Frontal cortex (tissue), 4 donors: ENCODE data around the gene LZTS2. TPM values are rescaled to one million over a fixed set of nuclear protein-coding genes. Genes with fewer than 3 reads are reported as not detected.

Source experiments
- DNase-seq, 2 donors: peaks; one replicate each; pipeline ENCODE4 v3.0.0; 2012; ENCODE audit warnings: low spot score in 2 of 2
- FAIRE-seq: peaks from 2 replicates; lab custom pipeline; 2012; peaks lifted over from hg19 to GRCh38; lab: Jason Lieb, UNC
- total RNA-seq: library from RNA; depleted of rRNA; stranded (reverse); fragments of >200 nt; gene quantifications from one replicate; pipeline ENCODE4 v1.2.3, GENCODE V29; 2014
- donor health status: control.
- donor health status: control.
- donor health status: control.

Gene LZTS2
- total RNA-seq, 1 donor from 2014 or later: 15.5 TPM

DNA sequence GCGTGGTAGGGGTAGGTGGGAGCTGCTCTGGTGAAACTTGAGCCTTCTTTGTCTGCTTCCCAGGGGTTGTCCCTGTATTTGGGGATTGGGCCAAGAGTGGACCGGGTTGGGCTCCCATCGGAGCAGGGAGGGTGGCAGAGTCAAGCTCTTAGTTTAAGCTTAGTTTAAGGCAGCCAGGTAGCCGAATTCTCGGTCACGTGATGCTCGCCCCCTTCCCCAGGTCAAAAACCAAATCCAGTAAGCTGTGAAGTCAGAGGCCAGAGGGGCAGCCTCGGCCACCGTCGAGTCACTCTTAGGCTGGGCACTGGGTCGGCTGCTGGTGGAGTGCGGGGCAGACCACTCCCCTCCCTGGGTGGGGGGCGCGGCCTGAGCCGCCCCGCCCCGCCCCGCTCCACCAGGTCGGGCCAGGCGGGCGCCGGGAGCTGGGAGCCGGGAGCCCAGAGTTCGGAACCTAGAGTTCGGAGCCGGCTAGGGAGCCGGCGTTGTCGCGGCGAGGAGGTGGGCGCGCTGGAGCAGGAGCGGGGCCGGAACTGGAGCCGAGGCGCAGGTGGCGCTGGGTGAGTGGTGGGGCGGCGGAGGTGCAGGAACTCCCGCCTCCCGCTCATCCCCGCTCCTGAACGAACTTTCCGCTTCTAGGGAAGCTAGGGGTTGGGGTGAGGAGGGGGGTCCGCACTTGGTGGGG, 2.8 kb upstream of the LZTS2 start:
- DNase-seq (no peak), FAIRE-seq (no peak)

DNA sequence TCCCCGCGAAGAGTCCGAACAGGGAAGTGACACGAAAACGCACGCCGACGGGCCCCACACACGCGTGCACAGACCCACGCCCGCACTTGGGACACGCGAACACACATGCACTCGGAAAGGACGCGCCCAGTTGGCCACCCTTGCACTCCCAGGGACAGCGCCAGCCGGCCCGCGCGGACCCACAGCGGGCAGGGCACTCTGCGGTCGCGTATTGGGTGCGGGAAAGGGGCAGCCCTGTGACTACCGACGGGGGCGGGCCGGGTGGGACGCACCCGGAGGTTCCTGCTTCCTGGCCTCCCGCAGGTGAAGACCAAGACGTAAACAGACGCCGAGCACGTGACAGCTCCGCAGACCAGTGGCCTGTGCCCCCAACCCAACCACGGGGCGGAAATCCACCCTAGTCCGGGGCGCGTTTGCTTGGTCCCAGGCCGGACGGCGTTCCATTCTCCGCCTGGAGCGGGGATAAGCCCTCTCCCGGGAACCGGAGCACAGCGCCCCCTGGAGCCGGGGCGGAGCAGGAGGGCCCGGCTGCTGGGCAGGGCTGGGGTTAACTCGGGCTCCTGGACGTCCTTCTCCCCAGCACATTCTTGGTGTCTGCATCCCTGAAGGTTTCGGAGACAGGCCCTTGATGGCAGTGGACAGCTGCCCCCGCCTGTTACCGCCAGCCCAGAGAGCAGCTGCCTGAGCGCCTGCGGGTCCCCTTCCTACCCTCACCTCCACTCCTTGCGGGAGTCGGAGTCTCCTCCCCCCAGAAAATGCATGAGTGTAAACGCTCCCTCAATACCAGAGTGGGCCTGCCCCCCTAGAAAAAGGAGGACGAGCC, 2.0 kb upstream of the LZTS2 start:
- FAIRE-seq (no peak), DNase-seq (peak; percentile 70 to 78)

DNA sequence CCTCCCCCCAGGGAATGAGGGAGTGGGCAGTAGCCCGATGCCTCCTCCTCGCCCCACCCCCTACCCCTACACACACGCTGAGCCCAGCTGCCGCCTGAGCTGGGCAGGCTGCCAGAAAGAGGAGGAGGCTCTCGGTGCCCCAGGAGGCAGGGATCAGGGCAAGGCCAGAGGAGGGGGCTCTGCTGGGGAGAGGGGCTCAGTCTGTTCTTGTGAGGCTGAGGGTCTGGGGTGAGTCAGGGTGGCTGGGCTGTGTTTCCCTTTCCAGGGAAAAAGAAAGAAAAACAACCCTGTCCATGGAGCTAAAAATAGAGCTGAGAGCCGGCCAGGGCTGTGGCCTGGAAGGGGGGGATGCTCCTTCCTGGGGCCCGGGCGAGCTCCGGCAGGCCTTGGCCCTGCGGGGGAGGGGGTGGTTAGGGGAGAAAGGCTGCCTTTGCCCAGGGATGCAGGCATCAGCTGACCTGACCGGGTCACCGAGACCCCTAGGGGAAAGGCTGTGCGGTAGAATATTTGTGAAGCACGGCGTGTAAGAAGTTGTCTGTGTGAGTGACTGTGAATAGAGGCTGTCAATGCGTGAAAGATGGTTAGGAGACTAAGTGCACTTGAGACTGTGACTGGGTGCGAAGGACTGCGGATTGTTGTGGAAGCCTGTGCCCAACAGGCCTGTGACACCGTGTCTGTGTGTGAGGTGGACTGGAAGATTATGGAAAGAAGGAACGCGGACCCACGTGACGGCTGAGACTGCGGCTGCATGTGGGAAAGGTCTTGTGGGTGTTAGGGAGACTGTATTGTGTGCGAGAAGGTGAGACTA, 1.2 kb upstream of the LZTS2 start:
- no peak for FAIRE-seq
- peak; percentile 88 to 94 for DNase-seq

DNA sequence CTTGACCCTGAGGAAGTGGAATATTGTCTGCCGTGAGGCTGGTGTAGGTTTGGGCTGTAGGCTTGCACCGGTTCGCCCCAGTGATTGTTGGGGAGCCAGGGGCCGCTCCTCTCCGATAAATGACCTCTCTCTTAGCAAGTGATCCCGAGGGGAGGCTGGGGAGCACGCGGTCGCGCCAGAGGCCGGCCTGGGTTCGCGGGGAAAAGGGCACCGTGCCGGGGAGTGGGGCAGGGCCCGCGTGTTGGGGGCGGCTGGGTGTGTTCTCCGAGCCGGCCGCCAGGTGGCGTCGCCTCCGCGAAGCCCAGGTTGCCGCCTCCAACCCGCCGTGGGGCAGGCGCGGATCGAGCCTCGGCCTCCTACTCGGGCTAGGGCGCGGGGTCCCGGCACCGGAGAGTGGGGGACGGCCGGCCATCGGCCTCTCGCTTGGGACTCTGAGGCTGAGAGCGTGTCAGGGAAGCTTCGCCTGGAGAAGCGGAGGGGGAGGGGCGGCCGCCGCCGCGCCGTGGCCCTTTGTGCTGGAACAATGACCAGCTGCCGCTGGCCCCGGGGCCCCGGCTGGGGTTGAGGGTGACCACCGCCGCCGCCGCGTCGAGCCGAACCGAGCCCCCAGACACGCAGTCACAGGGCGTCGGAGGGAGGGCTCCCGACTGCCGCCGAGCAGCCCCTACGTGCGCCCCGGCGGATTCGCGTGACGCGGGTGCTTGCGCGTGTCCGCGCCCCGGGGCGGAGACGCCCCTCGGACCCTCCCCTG, 442 bp upstream of the LZTS2 start:
- FAIRE-seq (no peak), DNase-seq (peak; percentile 87 to 93)

DNA sequence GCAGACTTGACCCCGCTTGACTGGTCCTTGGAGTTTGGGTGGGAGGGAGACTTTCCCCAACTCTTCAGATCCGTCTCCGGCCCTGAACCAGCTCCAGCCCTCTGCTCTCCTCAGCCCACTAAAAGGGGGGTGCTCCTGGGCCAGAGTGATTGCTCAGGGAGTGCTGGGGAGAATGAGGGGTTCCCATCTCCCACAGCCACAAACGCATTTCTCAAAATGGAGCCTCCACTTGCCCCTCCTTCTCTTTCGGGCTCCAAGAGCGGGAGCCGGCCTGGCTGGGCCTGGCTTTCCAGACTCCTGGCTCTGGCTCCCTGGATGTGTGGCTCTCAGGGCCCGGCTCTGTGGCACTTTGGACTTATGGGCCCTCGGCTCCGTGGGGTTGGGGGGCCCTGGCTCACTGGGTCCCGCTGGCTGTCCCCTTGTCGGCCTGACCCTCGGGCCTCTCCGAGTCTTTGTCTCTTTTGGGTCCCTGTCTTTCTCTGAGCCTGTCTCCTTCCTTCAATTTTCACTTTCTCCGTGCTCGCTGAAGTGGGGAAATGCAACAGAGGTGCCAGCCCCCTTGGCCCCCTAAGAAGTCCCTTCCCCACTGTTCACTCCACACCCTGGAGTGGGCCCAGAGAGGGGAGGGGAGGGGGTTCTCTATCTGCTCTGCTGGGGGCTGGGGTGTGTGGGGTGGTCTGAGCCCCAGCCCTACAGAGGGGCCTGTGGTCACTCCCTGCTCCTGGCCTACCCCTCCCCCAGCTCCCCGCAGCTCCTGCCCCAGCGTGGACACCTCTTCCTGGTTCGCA, 713 bp downstream of the LZTS2 start:
- DNase-seq (peak; percentile 44 to 61), FAIRE-seq (no peak)

DNA sequence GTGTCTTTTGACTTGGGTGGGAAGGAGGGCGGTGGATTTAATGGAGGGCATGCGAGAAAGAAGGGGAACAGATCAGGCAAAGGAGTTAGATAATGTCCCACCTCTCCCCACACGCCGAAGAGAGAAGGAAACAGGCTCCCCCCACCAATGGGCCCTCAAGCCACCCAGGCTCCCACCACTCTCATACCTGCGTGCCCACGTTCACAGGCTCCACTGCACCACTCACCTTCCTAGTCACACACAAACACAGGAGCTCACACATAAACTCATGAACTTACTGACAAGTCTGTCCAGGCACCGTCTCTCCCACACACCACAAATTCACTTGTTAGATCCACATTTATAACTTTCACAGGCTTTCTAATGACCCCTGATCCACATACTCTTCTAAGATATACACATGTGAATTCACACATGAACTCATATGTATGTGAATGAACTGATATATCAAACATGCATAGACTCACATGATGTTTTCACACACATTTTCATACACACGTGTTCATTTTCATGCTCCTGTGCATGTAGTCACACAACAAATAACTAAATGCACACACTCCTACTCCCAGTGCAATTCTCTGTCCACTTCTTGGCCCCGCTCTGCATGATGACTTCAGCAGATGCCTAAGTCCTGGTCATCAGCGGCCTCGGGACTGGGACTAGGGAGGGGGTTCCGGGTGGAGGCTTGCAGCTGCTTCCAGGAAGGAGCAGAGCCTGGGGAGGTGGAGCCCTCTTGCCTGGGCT, 1.5 kb downstream of the LZTS2 start:
- DNase-seq (peak; percentile 69 to 80), FAIRE-seq (no peak)

DNA sequence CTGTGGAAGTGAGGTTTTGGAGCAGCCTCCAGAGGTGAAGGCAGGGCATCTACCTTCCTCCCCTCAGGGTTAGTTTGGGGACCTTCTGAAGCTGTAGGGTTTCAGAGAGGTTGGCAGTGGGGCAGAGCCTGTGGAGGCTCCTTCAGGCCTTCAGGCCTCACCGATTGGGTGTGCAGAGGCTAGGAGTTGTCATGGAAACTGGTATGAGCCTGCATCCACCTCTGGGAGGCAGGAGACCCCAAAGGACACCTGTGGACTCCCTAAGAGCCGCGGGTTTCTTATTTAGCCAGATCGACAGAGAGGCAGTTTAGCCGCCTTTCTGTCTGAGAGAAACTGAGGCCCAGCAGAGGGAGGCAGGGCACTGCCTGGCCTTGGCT, 2.0 kb downstream of the LZTS2 start:
- FAIRE-seq: no peak
- no peak for DNase-seq

DNA sequence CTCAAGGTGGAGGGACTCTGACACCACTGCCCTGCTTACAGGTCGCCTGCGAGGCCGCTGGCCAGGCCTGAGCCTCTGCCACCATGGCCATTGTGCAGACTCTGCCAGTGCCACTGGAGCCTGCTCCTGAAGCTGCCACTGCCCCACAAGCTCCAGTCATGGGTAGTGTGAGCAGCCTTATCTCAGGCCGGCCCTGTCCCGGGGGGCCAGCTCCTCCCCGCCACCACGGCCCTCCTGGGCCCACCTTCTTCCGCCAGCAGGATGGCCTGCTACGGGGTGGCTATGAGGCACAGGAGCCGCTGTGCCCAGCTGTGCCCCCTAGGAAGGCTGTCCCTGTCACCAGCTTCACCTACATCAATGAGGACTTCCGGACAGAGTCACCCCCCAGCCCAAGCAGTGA, 2.8 kb downstream of the LZTS2 start:
- DNase-seq: no peak
- FAIRE-seq: no peak

DNA sequence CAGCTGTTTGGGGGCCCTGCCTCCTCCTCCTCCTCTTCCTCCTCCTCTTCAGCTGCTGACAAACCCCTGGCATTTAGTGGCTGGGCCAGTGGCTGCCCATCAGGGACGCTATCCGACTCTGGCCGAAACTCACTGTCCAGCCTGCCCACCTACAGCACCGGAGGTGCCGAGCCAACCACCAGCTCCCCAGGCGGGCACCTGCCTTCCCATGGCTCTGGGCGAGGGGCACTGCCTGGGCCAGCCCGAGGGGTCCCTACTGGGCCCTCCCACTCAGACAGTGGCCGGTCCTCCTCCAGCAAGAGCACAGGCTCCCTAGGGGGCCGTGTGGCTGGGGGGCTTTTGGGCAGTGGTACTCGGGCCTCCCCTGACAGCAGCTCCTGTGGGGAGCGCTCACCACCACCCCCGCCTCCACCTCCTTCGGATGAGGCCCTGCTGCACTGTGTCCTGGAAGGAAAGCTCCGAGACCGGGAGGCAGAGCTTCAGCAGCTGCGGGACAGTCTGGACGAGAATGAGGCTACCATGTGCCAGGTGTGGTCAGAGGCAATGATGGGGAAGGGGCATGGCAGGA, 4.1 kb downstream of the LZTS2 start:
- DNase-seq (no peak), FAIRE-seq (no peak)

DNA sequence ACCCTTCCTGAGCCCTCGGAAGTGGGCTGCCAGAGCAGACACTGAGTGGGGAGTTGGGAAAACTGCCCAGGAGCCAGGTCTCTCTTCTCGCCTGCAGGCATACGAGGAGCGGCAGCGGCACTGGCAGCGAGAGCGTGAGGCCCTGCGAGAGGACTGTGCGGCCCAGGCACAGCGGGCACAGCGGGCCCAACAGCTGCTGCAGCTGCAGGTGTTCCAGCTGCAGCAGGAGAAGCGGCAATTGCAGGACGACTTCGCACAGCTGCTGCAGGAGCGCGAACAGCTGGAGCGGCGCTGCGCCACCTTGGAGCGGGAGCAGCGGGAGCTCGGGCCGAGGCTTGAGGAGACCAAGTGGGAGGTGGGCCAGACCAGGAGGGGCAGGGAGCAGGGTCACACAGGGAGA, 5.8 kb downstream of the LZTS2 start:
- DNase-seq: no peak

DNA sequence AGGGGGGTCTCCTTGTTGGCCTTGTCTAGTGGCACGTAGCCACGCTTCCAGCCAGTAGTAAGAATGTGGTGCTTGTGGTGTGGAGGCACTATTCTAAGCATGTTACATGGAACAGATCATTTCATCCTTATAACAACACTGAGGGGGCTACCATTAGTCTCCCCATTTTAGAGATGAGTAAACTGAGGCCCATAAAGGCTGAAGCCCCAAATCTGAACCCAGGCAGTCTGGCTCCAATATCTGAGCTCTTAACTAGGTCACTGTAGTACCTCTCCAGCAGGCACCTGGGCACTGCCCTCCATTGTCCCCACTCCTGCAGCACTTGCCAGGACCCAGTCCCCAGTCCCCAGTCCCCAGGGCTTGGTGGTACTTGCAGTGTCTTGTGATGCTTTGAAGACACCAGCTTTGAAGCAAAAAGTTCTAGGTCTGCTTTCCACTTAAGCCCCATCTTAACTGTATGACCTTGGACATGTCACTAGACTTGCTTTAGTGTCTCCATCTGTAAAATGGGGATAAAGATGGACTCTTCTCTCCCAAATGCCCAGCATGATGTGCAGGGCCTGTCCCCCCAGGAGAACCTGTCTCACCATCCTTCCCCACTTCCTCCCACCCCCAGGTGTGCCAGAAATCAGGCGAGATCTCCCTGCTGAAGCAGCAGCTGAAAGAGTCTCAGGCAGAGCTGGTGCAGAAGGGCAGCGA, 6.4 kb downstream of the LZTS2 start:
- no peak for FAIRE-seq

More for the DNA sequence above, 5.8 kb downstream of the LZTS2 start:
- FAIRE-seq: no peak

DNA sequence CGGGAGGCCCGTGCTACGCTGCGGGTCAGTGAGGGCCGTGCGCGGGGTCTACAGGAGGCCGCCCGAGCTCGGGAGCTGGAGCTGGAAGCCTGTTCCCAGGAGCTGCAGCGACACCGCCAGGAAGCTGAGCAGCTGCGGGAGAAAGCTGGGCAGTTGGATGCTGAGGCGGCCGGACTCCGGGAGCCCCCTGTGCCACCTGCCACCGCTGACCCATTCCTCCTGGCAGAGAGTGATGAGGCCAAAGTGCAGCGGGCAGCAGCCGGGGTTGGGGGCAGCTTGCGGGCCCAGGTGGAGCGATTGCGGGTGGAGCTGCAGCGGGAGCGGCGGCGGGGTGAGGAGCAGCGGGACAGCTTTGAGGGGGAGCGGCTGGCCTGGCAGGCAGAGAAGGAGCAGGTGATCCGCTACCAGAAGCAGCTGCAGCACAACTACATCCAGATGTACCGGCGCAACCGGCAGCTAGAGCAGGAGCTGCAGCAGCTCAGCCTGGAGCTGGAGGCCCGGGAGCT, 7.0 kb downstream of the LZTS2 start:
- DNase-seq: no peak
- FAIRE-seq: no peak

More for the DNA sequence above, 6.4 kb downstream of the LZTS2 start:
- no peak for DNase-seq

DNA sequence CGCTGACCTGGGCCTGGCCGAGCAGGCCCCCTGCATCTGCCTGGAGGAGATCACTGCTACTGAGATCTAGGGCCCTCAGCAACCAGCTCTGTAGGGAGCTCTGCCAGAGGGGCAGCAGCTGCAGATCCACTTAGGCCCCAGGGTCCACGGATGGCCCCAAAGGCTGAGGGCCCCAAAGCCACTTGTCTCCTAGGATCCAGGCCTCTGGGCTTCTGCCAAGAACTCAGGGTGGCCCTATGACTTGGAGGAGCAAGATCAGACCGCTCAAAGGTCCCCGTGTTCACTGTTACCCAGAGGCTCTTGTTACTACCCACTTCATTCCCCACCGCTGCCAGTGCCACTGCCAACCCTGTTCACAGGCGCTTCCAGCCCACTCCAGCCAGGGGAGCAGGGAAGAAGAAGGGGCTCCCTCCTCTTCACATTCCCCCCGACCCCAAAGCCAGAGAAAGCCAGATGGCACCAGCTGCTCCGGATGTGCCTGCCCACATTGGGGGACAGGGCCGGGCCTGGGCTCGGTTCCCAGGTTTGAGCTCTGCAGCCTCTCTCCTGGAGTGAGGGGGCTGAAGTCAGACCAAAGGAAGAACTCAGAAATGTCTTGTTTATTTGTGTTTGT, 7.6 kb downstream of the LZTS2 start:
- FAIRE-seq: no peak
- peak in 1 of 2 donors; percentile 46 for DNase-seq

DNA sequence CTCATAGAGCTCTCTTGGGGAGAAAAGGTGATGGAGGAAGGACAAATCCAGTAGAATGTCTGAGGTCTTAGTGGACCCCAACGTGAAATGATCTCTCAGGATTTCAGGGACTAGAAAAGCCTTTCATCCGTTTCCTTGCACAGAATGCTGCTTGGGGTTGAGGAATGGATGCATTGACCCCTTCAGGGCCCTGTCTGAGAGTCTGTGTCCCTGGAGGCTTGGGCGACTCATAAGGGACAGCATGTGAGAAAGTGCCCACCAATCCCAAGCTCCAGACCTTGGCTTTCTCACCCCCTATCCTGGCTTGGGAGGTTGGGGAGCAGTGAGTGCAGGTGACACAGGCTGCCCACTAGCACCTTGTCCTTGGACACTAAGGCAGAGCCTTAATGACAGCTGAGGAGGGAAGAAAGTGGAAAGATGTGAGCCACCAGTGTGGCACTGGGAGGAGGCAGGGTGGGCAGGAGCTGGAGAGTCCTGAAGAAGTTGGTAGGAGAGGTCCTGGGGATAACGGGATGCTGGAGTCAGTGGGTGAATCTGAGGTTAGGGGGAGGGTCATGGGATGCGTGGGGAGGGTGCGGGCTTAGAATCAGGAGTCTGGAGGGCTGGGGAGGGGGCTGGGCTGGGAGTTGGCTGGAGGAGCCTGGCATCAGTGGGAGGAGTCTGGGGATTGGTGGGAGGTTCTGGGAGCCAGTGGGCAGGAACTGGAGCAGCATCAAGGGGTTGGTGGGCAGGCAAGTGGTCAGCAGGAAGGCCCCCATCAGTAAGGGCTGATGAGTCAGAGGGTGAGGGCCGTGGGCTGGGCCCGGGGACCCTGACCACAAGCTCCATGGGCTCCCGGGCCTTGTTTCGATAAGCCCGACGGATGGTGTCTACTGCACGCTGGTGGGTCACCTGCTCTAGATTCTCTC, 8.6 kb downstream of the LZTS2 start:
- peak in 1 of 2 donors; percentile 29 for DNase-seq
- no peak for FAIRE-seq

DNA sequence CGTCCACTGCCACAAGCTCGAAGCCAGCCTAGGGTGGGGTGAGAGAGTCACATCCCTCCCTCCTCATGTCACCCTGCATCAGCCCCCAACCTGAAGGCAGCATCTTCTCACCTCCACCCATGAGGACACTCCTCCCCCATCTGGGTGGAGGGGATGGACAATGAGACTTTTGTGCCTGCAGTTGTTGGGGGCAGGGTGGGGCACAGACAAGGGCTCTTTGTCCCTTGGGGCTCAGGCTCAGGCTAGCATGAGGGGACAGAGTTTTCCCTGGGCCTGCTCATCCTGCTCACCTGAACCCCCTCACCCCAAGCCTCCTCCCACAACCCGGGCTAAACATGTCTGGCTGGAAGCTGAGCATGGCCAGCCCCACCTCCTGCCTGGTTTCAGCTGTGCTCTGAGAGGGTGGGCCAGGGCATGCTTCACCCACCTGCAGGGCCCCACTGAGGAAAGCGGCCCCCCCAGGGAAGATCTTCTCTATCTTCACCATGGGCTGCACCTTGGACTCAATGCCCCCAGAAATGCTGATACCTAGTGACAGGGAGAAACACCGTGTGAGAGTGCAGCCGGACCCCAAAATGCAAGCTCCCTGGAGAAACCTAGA, 9.3 kb downstream of the LZTS2 start:
- DNase-seq (peak; percentile 48 to 79), FAIRE-seq (no peak)
